ENCODE measurements around the gene FAM107B.

The FAM107B gene

GRCh38 chr10:14611968-14612693 is 162.6 kb downstream of the FAM107B start:
- H3K9me3 Mint-ChIP-seq = no peaks in the 10 kb centered on the region
- peak overlapping the region; percentile 55 to 91 (median 88) for H3K27ac Mint-ChIP-seq
- peaks cover 24% of the 10 kb centered on the region for H3K4me1 Mint-ChIP-seq
- H3K4me3 Mint-ChIP-seq = peak overlapping the region in 1 of 3 experiments; percentile 2
- H3K27me3 Mint-ChIP-seq (ENCODE audit: low read depth) = peaks cover 14% of the 10 kb centered on the region
- TF ChIP-seq CTCF (IDR thresholded peaks at IDR 0.05; ENCODE audit: unreplicated experiment in 3 of 3) = no peak
- no peaks in the 10 kb centered on the region for H3K36me3 Mint-ChIP-seq (ENCODE audit: low read depth)

- peak overlapping the region in 1 of 3 experiments; percentile 65 for H3K27ac Mint-ChIP-seq
- H3K9me3 Mint-ChIP-seq = no peaks in the 10 kb centered on the region
- peaks cover 15% of the 10 kb centered on the region for H3K27me3 Mint-ChIP-seq (ENCODE audit: low read depth)
- peaks cover 32% of the 10 kb centered on the region for H3K4me1 Mint-ChIP-seq
- TF ChIP-seq CTCF (IDR thresholded peaks at IDR 0.05; ENCODE audit: unreplicated experiment in 3 of 3) = no peak
- no peak overlapping the region for H3K4me3 Mint-ChIP-seq
- H3K36me3 Mint-ChIP-seq (ENCODE audit: low read depth) = no peaks in the 10 kb centered on the region
These were observed 165.5 kb downstream of the FAM107B start for GRCh38 chr10:14609178-14609577.

GRCh38 chr10:14608381-14609001 is 166.2 kb downstream of the FAM107B start:
- Mint-ChIP-seq H3K36me3 (ENCODE audit: low read depth) (no peaks in the 10 kb centered on the region), H3K9me3 (no peaks in the 10 kb centered on the region), H3K4me1 (peaks cover 33% of the 10 kb centered on the region), H3K27ac (peak overlapping the region; percentile 55 to 65 (median 62)), H3K27me3 (ENCODE audit: low read depth) (peaks cover 14% of the 10 kb centered on the region), H3K4me3 (peak overlapping the region in 2 of 3 experiments; percentile 8 to 52)
- no peak for TF ChIP-seq CTCF (IDR thresholded peaks at IDR 0.05; ENCODE audit: unreplicated experiment in 3 of 3)

- Mint-ChIP-seq H3K27ac (no peak overlapping the region), H3K9me3 (no peaks in the 10 kb centered on the region), H3K27me3 (ENCODE audit: low read depth) (peaks cover 18% of the 10 kb centered on the region), H3K4me3 (peak overlapping the region in 2 of 3 experiments; percentile 19 to 27), H3K4me1 (peaks cover 37% of the 10 kb centered on the region), H3K36me3 (ENCODE audit: low read depth) (peaks cover 4% of the 10 kb centered on the region)
- no peak for TF ChIP-seq CTCF (IDR thresholded peaks at IDR 0.05; ENCODE audit: unreplicated experiment in 3 of 3)
These were observed 168.1 kb downstream of the FAM107B start for GRCh38 chr10:14606633-14607032.

- peaks cover 18% of the 10 kb centered on the region for H3K27me3 Mint-ChIP-seq (ENCODE audit: low read depth)
- H3K9me3 Mint-ChIP-seq = no peaks in the 10 kb centered on the region
- H3K4me3 Mint-ChIP-seq = peak overlapping the region; percentile 93 to 96 (median 94)
- peaks cover 11% of the 10 kb centered on the region for H3K36me3 Mint-ChIP-seq (ENCODE audit: low read depth)
- peaks cover 37% of the 10 kb centered on the region for H3K4me1 Mint-ChIP-seq
- peak overlapping the region; percentile 58 to 93 (median 90) for H3K27ac Mint-ChIP-seq
- no peak for TF ChIP-seq CTCF (IDR thresholded peaks at IDR 0.05; ENCODE audit: unreplicated experiment in 3 of 3)
These were observed 169.3 kb downstream of the FAM107B start for GRCh38 chr10:14605231-14605925.

Measured in nephron (organoid).